Tibial nerve (tissue), 4 donors: ENCODE data around the gene PTPRR. TPM values are rescaled to one million over a fixed set of nuclear protein-coding genes. Genes with fewer than 3 reads are reported as not detected.

Source experiments
- DNase-seq, 2 donors: peaks; one replicate each; pipeline ENCODE4 v3.0.0-alpha.2; 2019; ENCODE audit warnings: low spot score in 2 of 2
- H3K27ac ChIP-seq, 4 donors: fragments of 200-600 bp; sonication (generic) in 3 of 4; one replicate each; pipeline ENCODE4 v1.5.1; 2017 to 2019; ENCODE audit warnings: mild to moderate bottlenecking in 1 of 4
- H3K27me3 ChIP-seq, 2 donors: fragments of 200-600 bp; sonication (generic) in 1 of 2; one replicate each; pipeline versions ENCODE4 v1.5.1 to v1.6.0; 2017 to 2019
- H3K36me3 ChIP-seq, 3 donors: fragments of 200-600 bp; sonication (generic); one replicate each; pipeline ENCODE4 v1.5.1; 2018 to 2019
- H3K4me1 ChIP-seq, 4 donors: fragments of 200-600 bp; sonication (generic) in 3 of 4; one replicate each; pipeline ENCODE4 v1.5.1; 2017 to 2019
- H3K4me3 ChIP-seq, 4 donors: fragments of 200-600 bp; sonication (generic) in 3 of 4; one replicate each; pipeline ENCODE4 v1.5.1; 2017 to 2019; ENCODE audit warnings: mild to moderate bottlenecking in 1 of 4, moderate library complexity in 1 of 4
- H3K9me3 ChIP-seq, 4 donors: fragments of 200-600 bp; sonication (generic) in 3 of 4; one replicate each; pipeline ENCODE4 v1.5.1; 2017 to 2019
- CTCF ChIP-seq, 5 experiments: fragments of 200-600 bp in 3 of 5; fragments of 450-650 bp in 2 of 5; sonication (generic) in 3 of 5; IDR thresholded peaks; one replicate each; pipeline ENCODE4 v1.5.1; 2016 to 2019; ENCODE audit warnings: antibody characterized with exemption in 5 of 5, mild to moderate bottlenecking in 3 of 5, moderate library complexity in 2 of 5
- EP300 ChIP-seq, 2 donors: sonication (generic); formaldehyde crosslinking; IDR thresholded peaks; one replicate each; pipeline ENCODE4 v1.6.1; 2017; ENCODE audit warnings: antibody characterized with exemption in 2 of 2, mild to moderate bottlenecking in 1 of 2
- POLR2A ChIP-seq, 2 donors: fragments of 450-650 bp; IDR thresholded peaks; one replicate each; pipeline ENCODE4 v1.6.1; 2017; ENCODE audit warnings: antibody characterized with exemption in 2 of 2, mild to moderate bottlenecking in 2 of 2, moderate library complexity in 2 of 2
- WGBS, 2 donors: methylation state at CpG; one replicate each; pipeline ENCODE4 v1.1.5; 2018; 5-methylcytosine and 5-hydroxymethylcytosine counted together
- total RNA-seq, 4 donors: library from RNA; depleted of rRNA; stranded (reverse); fragments of >200 nt; gene quantifications; one replicate each; pipeline ENCODE4 v1.1.0, GENCODE V29; 2016

The PTPRR gene
- total RNA-seq, result not detected

GRCh38 chr12:70920251-70920851, at the start of gene PTPRR:
TSS of gene PTPRR (minus strand) at chr12:70920738. CDS start at chr12:70920390, 348 bp downstream.
- WGBS, 2 donors, result 1% methylated on average over 25 to 29 of the region's 29 CpGs
- Histone ChIP-seq H3K4me3 (peak within 1 kb of the TSS in 3 of 4 donors; percentile 4 to 32 (median 8)), H3K9me3 (no peaks in the 10 kb centered on the region), H3K4me1 (peaks cover 0 to 16% (median 0%) of the 10 kb centered on the region in 4 donors), H3K36me3 (no peaks in the 10 kb centered on the region), H3K27me3 (peaks cover 0 to 23% of the 10 kb centered on the region in 2 donors), H3K27ac (no peak within 1 kb of the TSS)
- TF ChIP-seq POLR2A (IDR thresholded peaks at IDR 0.05) (no peak), EP300 (IDR thresholded peaks at IDR 0.05) (no peak), CTCF (IDR thresholded peaks at IDR 0.05) (no peak)
- no peak for DNase-seq

GRCh38 chr12:70966996-70967790, 46.7 kb upstream of the PTPRR start:
- H3K4me3 ChIP-seq, result no peak overlapping the region
- WGBS, 2 donors, result 82 to 88% methylated on average over 8 of the region's 8 CpGs
- H3K36me3 ChIP-seq, result no peaks in the 10 kb centered on the region
- H3K9me3 ChIP-seq, result no peaks in the 10 kb centered on the region
- DNase-seq, result no peak
- H3K4me1 ChIP-seq, result peaks cover 0 to 6% (median 0%) of the 10 kb centered on the region in 4 donors
- H3K27me3 ChIP-seq, result no peaks in the 10 kb centered on the region
- no peak for TF ChIP-seq POLR2A (IDR thresholded peaks at IDR 0.05)
- TF ChIP-seq EP300 (IDR thresholded peaks at IDR 0.05), result no peak
- TF ChIP-seq CTCF (IDR thresholded peaks at IDR 0.05), result no peak
- no peak overlapping the region for H3K27ac ChIP-seq

GRCh38 chr12:70966046-70966445, 45.5 kb upstream of the PTPRR start:
- no peak for DNase-seq
- Histone ChIP-seq H3K4me3 (no peak overlapping the region), H3K27ac (no peak overlapping the region), H3K36me3 (no peaks in the 10 kb centered on the region), H3K27me3 (no peaks in the 10 kb centered on the region), H3K4me1 (no peaks in the 10 kb centered on the region), H3K9me3 (no peaks in the 10 kb centered on the region)
- WGBS, 2 donors, result 64 to 70% methylated on average over 2 of the region's 2 CpGs
- TF ChIP-seq EP300 (IDR thresholded peaks at IDR 0.05) (no peak), POLR2A (IDR thresholded peaks at IDR 0.05) (no peak), CTCF (IDR thresholded peaks at IDR 0.05) (no peak)

- no peaks in the 10 kb centered on the region for H3K4me1 ChIP-seq
- TF ChIP-seq CTCF (IDR thresholded peaks at IDR 0.05), result no peak
- no peak overlapping the region for H3K4me3 ChIP-seq
- H3K9me3 ChIP-seq, result no peaks in the 10 kb centered on the region
- H3K36me3 ChIP-seq, result no peaks in the 10 kb centered on the region
- WGBS, 2 donors, result 80 to 82% methylated on average over 4 of the region's 4 CpGs
- H3K27ac ChIP-seq, result no peak overlapping the region
- H3K27me3 ChIP-seq, result no peaks in the 10 kb centered on the region
- DNase-seq, result no peak
These were observed 44.5 kb upstream of the PTPRR start for GRCh38 chr12:70964867-70965510.
